IMR-90 (cell line): ENCODE data around the gene CTNS. TPM values are rescaled to one million over a fixed set of nuclear protein-coding genes. Genes with fewer than 3 reads are reported as not detected.

Experiments
- ATAC-seq: fragments of 200-7000 bp; cut with Tn5 transposase; 2 replicates; pipeline ENCODE4 v1.9.1; 2020; ENCODE audit warnings: low read depth, mild to moderate bottlenecking, moderate library complexity
- BruUV-seq: library from RNA; stranded (reverse); fragments of 400-500 nt; replicated peaks from 2 replicates; lab custom pipeline; 2021; lab: Mats Ljungman, UMichigan
- CTCF ChIA-PET: fragments of 300-600 bp; formaldehyde crosslinking; extraction: SDS; loops from one replicate; lab custom pipeline; 2021; ENCODE audit warnings: antibody characterized with exemption; lab: Yijun Ruan, JAX
- POLR2A ChIA-PET: fragments of 300-600 bp; sonication (Branson Sonifier 250); formaldehyde crosslinking; loops from one replicate; lab custom pipeline; 2022; ENCODE audit warnings: antibody characterized with exemption; ENCODE audit not compliant: unreplicated experiment; lab: Charles Lee
- DNase-seq: peaks from one replicate; pipeline ENCODE4 v3.0.0; 2013
- H2AFZ ChIP-seq: replicated peaks from 2 replicates; pipeline ENCODE3; 2013; ENCODE audit warnings: low read length, mild to moderate bottlenecking; ENCODE audit not compliant: poor library complexity
- H2AK5ac ChIP-seq: 2 replicates; pipeline ENCODE4 v1.6.1; 2013; ENCODE audit warnings: low read depth, low read length, inconsistent platforms
- H2AK9ac ChIP-seq: replicated peaks from 2 replicates; pipeline ENCODE3; 2013; ENCODE audit warnings: mild to moderate bottlenecking, low read depth, low read length, moderate library complexity; ENCODE audit not compliant: poor library complexity
- H2BK120ac ChIP-seq: 2 replicates; pipeline ENCODE4 v1.6.1; 2013; ENCODE audit warnings: low read depth, low read length, inconsistent platforms
- H2BK15ac ChIP-seq: 3 replicates; pipeline ENCODE4 v1.6.1; 2013; ENCODE audit warnings: low read depth, low read length, inconsistent platforms
- H2BK20ac ChIP-seq: 2 replicates; pipeline ENCODE4 v1.6.1; 2013; ENCODE audit warnings: low read depth, mild to moderate bottlenecking, inconsistent platforms, low read length, moderate library complexity
- H2BK5ac ChIP-seq: 2 replicates; pipeline ENCODE4 v1.6.1; 2013; ENCODE audit warnings: mild to moderate bottlenecking, low read depth, low read length, inconsistent platforms; ENCODE audit not compliant: poor library complexity, severe bottlenecking
- H3K14ac ChIP-seq: replicated peaks from 2 replicates; pipeline ENCODE4 v1.6.1; 2013; ENCODE audit warnings: low read depth, low read length, inconsistent platforms
- H3K18ac ChIP-seq: 2 replicates; pipeline ENCODE4 v1.6.1; 2013; ENCODE audit warnings: low read depth, low read length, control low read depth
- H3K23ac ChIP-seq: 2 replicates; pipeline ENCODE4 v1.6.1; 2013; ENCODE audit warnings: low read depth, low read length, inconsistent platforms
- H3K27ac ChIP-seq: 2 replicates; pipeline ENCODE4 v1.5.1; 2013; ENCODE audit warnings: mild to moderate bottlenecking, control low read depth, low read length; ENCODE audit not compliant: insufficient read depth
- H3K27me3 ChIP-seq: 2 replicates; pipeline ENCODE4 v1.6.1; 2013; ENCODE audit warnings: low read length; ENCODE audit not compliant: control insufficient read depth, insufficient read depth
- H3K36me3 ChIP-seq: 2 replicates; pipeline ENCODE4 v1.6.1; 2013; ENCODE audit warnings: low read length, mixed read lengths; ENCODE audit not compliant: control insufficient read depth, insufficient read depth
- H3K4ac ChIP-seq: 2 replicates; pipeline ENCODE4 v1.6.1; 2013; ENCODE audit warnings: low read depth, low read length, inconsistent platforms
- H3K4me1 ChIP-seq: 2 replicates; pipeline ENCODE4 v1.6.1; 2013; ENCODE audit warnings: low read length, mixed read lengths; ENCODE audit not compliant: control insufficient read depth, insufficient read depth
- H3K4me2 ChIP-seq: 2 replicates; pipeline ENCODE4 v1.6.1; 2013; ENCODE audit warnings: low read depth, mild to moderate bottlenecking, control low read depth, low read length, moderate library complexity
- H3K4me3 ChIP-seq: 2 replicates; pipeline ENCODE4 v1.5.1; 2013; ENCODE audit warnings: low read depth, mild to moderate bottlenecking, control low read depth, low read length, moderate library complexity; ENCODE audit not compliant: insufficient read depth
- H3K56ac ChIP-seq: 2 replicates; pipeline ENCODE4 v1.6.1; 2013; ENCODE audit warnings: low read length, inconsistent platforms; ENCODE audit not compliant: insufficient read depth; ENCODE audit errors: extremely low read depth
- H3K79me1 ChIP-seq, 2 experiments: 2 replicates each; pipeline ENCODE4 v1.6.1; 2013; ENCODE audit warnings: low read length in 2 of 2, inconsistent platforms in 1 of 2, low read depth in 1 of 2
- H3K9ac ChIP-seq: 2 replicates; pipeline ENCODE4 v1.6.1; 2013; ENCODE audit warnings: low read depth, low read length, control low read depth
- H3K9me1 ChIP-seq: 2 replicates; pipeline ENCODE4 v1.6.1; 2013; ENCODE audit warnings: low read length, inconsistent platforms; ENCODE audit not compliant: insufficient read depth
- H3K9me3 ChIP-seq: 2 replicates; pipeline ENCODE4 v1.6.1; 2013; ENCODE audit warnings: low read length; ENCODE audit not compliant: control insufficient read depth, insufficient read depth
- H4K20me1 ChIP-seq: 2 replicates; pipeline ENCODE4 v1.6.1; 2013; ENCODE audit warnings: low read length, inconsistent platforms; ENCODE audit not compliant: insufficient read depth
- H4K5ac ChIP-seq: 2 replicates; pipeline ENCODE4 v1.6.1; 2013; ENCODE audit warnings: mild to moderate bottlenecking, low read depth, low read length, control low read depth
- H4K8ac ChIP-seq, 2 experiments: 2 replicates each; pipeline ENCODE4 v1.6.1; 2013; ENCODE audit warnings: low read depth in 2 of 2, low read length in 2 of 2, control low read depth in 1 of 2, inconsistent platforms in 1 of 2
- H4K91ac ChIP-seq: 2 replicates; pipeline ENCODE4 v1.6.1; 2013; ENCODE audit warnings: low read depth, low read length, inconsistent platforms; ENCODE audit not compliant: insufficient read depth
- CEBPB ChIP-seq: IDR thresholded peaks from 2 replicates; pipeline ENCODE4 v1.6.1; 2012; ENCODE audit warnings: low read depth, low read length, improper control_type of control experiment
- ELK1 ChIP-seq: fragments of 150-350 bp; IDR thresholded peaks from 2 replicates; pipeline ENCODE4 v1.6.1; 2016; ENCODE audit warnings: low read depth, mild to moderate bottlenecking, low read length, moderate library complexity, borderline replicate concordance
- FOS ChIP-seq: fragments of 150-350 bp; IDR thresholded peaks from 2 replicates; pipeline ENCODE4 v1.6.1; 2016; ENCODE audit warnings: low read depth, low read length
- MAFK ChIP-seq: IDR thresholded peaks from 2 replicates; pipeline ENCODE4 v1.6.1; 2012; ENCODE audit warnings: low read depth, low read length, improper control_type of control experiment
- POLR2A ChIP-seq: IDR thresholded peaks from 2 replicates; pipeline ENCODE4 v1.6.1; 2012; ENCODE audit warnings: mild to moderate bottlenecking, low read depth, low read length
- RAD21 ChIP-seq: IDR thresholded peaks from 2 replicates; pipeline ENCODE4 v1.6.1; 2012; ENCODE audit warnings: low read length, improper control_type of control experiment
- RFX5 ChIP-seq: IDR thresholded peaks from 2 replicates; pipeline ENCODE4 v1.8.0; 2012; ENCODE audit warnings: low read depth, mild to moderate bottlenecking, low read length, moderate library complexity
- USF2 ChIP-seq: fragments of 150-350 bp; IDR thresholded peaks from 2 replicates; pipeline ENCODE4 v1.6.1; 2017; ENCODE audit warnings: mild to moderate bottlenecking, antibody characterized with exemption, low read length, low read depth
- WGBS, 2 experiments: methylation state at CpG; one replicate each; pipeline versions ENCODE4 v1.1.5 to v1.1.7; 2013; ENCODE audit warnings: missing lambda C conversion rate in 2 of 2; ENCODE audit not compliant: insufficient read length in 1 of 2; ENCODE audit errors: extremely low coverage in 2 of 2; 5-methylcytosine and 5-hydroxymethylcytosine counted together
- dilution Hi-C: fragments of 300-500 bp; cut with HindIII; formaldehyde crosslinking; loops from one replicate; pipeline ENCODE4 v1.14.3; 2018; ENCODE audit warnings: low sequenced_read_pairs; ENCODE audit not compliant: unreplicated experiment
- in situ Hi-C: fragments of 300-500 bp; cut with MboI; formaldehyde crosslinking; loops from 3 replicates; pipeline ENCODE4 v1.14.3; 2019; ENCODE audit warnings: low sequenced_read_pairs, inconsistent platforms, mixed read lengths
- intact Hi-C: fragments of 100-400 bp; cut with micrococcal nuclease; formaldehyde crosslinking; loops from 2 replicates; pipeline ENCODE4 v1.10.0; 2022
- polyA plus RNA-seq, 3 experiments: library from polyadenylated mRNA; depleted of rRNA; stranded (reverse); fragments of >200 nt; gene quantifications; 2 replicates each; pipeline ENCODE4 v1.2.3, GENCODE V29; 2012; ENCODE audit warnings: low replicate concordance in 1 of 3
- total RNA-seq: library from RNA; depleted of rRNA; stranded (reverse); fragments of >200 nt; gene quantifications from 2 replicates; pipeline ENCODE4 v1.2.3, GENCODE V29; 2012

The CTNS gene
- total and polyA plus RNA-seq, 2 of the 4 experiments (the other 2 are of a cell fraction) = 4.7 to 5.3 TPM

GRCh38 chr17:3682033-3682432, 45.5 kb downstream of the CTNS start:
- H3K23ac ChIP-seq = no peak overlapping the region

More at GRCh38 chr17:3682033-3682432, 45.5 kb downstream of the CTNS start:
- Histone ChIP-seq H3K36me3 (no peaks in the 10 kb centered on the region), H4K91ac (no peak overlapping the region), H3K27me3 (peaks cover 11% of the 10 kb centered on the region), H2AK5ac (no peak overlapping the region), H3K56ac (no peak overlapping the region), H3K18ac (no peak overlapping the region), H3K4ac (no peak overlapping the region), H4K5ac (no peak overlapping the region), H4K8ac (no peak overlapping the region), H3K14ac (no peak overlapping the region), H3K4me2 (no peak overlapping the region), H3K9ac (no peak overlapping the region), H2BK15ac (no peak overlapping the region), H4K20me1 (no peaks in the 10 kb centered on the region), H3K79me1 (no peaks in the 10 kb centered on the region), H3K4me1 (no peaks in the 10 kb centered on the region), H2BK120ac (no peak overlapping the region), H3K27ac (no peak overlapping the region), H3K9me3 (no peaks in the 10 kb centered on the region), H3K4me3 (no peak overlapping the region), H2AFZ (no peak overlapping the region), H2BK20ac (no peak overlapping the region), H2BK5ac (no peak overlapping the region), H2AK9ac (no peak overlapping the region), H3K9me1 (no peaks in the 10 kb centered on the region)
- BruUV-seq = no TSS peak
- 72% methylated on average over 3 of the region's 12 CpGs; no CpG with 5 or more reads in 1 of the 2 experiments for WGBS, 2 experiments
- ChIA-PET POLR2A (no interaction called here), CTCF (interaction anchor here (0.7 to 0.8 kb wide), 2 partner anchors 13 to 57 kb away, joined by 3 read pairs; no protein-coding TSS in a partner anchor)
- dilution Hi-C loops (no loop called here), intact Hi-C loops (loop anchor here (5.0 kb wide), 1 partner anchor 40 kb away; the partner anchor contains the start of gene HASPIN), in situ Hi-C loops (no loop called here)
- no peak for ATAC-seq
- DNase-seq = no peak
- TF ChIP-seq ELK1 = no peak
- TF ChIP-seq FOS = no peak
- no peak for TF ChIP-seq RFX5
- TF ChIP-seq USF2 = no peak
- TF ChIP-seq CEBPB = no peak
- TF ChIP-seq MAFK = no peak
- no peak for TF ChIP-seq POLR2A
- TF ChIP-seq RAD21 = no peak
